ENCODE data around the gene SERPINA6. TPM values are rescaled to one million over a fixed set of nuclear protein-coding genes. Genes with fewer than 3 reads are reported as not detected.

Gene SERPINA6
- total RNA-seq, 1 experiment from 2014 or later = not detected

DNA sequence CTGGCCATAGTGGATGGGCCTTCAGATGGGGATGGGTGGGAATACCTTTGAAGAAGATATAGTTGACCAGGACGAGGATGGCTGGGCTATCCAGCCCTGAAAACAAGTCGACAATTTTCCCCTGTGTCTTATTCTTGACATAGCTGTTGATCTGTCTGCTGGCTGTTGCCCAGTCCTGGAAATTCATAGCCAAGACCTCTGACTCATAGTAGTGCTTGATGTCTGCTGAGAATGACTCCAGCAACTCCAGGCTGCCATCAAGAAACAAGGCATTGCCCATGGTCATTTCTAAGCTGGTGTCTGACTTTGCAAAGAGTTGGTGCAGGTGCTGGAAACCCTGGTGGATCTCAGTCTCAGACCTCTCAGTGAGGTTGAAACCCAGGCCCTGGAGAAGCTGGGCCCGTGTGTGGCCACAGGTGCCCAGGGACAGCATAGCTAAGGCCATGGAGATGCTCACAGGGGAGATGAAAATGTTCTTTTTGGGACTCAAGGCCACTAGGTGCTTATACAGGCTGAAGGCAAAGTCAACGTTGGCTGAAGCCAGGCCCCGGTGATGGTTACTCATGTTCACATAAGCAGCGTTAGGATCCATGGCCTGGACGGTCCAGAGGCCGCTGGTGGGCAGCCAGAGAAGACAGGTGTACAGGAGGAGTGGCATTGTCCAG, 9.0 kb downstream of the SERPINA6 start:
- Histone ChIP-seq H3K4me3 (replicated peaks in 1 of 2; ENCODE audit: low read depth in 1 of 2, low read length in 2 of 2) (no peak overlapping the region), H3K27me3 (ENCODE audit: insufficient read depth, low read length) (no peaks in the 10 kb centered on the region), H3K9me2 (ENCODE audit: insufficient read depth) (no peaks in the 10 kb centered on the region), H3K36me3 (ENCODE audit: control insufficient read depth in 1 of 2, insufficient read depth in 2 of 2, low read length in 2 of 2) (no peaks in the 10 kb centered on the region), H3K79me2 (ENCODE audit: insufficient read depth, low read length) (no peaks in the 10 kb centered on the region), H2AFZ (ENCODE audit: low read depth, low read length, poor library complexity, severe bottlenecking) (no peak overlapping the region), H3K4me2 (ENCODE audit: low read length) (no peak overlapping the region), H3K9ac (ENCODE audit: low read length) (no peak overlapping the region), H3K4me1 (ENCODE audit: control insufficient read depth in 1 of 2, insufficient read depth in 2 of 2, low read length in 2 of 2) (no peaks in the 10 kb centered on the region), H4K20me1 (ENCODE audit: insufficient read depth) (no peaks in the 10 kb centered on the region), H3K9me3 (ENCODE audit: control insufficient read depth in 1 of 2, insufficient read depth in 1 of 2, low read depth in 1 of 2, low read length in 2 of 2) (no peaks in the 10 kb centered on the region), H3K27ac (ENCODE audit: low read depth, low read length) (no peak overlapping the region)
- intact Hi-C loops (cut with micrococcal nuclease) = no loop called here
- TF ChIP-seq ELF1 (IDR thresholded peaks at IDR 0.05; ENCODE audit: borderline replicate concordance, low read depth) (no peak), YY1 (IDR thresholded peaks at IDR 0.05; ENCODE audit: extremely low read depth, insufficient replicate concordance, low read depth, low read length) (no peak), ZNF274 (IDR thresholded peaks at IDR 0.05; ENCODE audit: low read depth, low read length) (no peak), FOSL1 (IDR thresholded peaks at IDR 0.05; ENCODE audit: low read depth) (no peak), TCF7L2 (IDR thresholded peaks at IDR 0.05; ENCODE audit: borderline replicate concordance, extremely low read depth, insufficient read depth, insufficient read length) (no peak), EGR1 (IDR thresholded peaks at IDR 0.05; ENCODE audit: low read depth) (no peak), POLR2AphosphoS5 (IDR thresholded peaks at IDR 0.05; ENCODE audit: low read depth, low read length) (no peak), SP1 (IDR thresholded peaks at IDR 0.05; ENCODE audit: low read depth) (no peak), JUND (IDR thresholded peaks at IDR 0.05) (no peak), CEBPB (IDR thresholded peaks at IDR 0.05; ENCODE audit: low read depth) (no peak), EZH2 (IDR thresholded peaks at IDR 0.05) (no peak), SRF (IDR thresholded peaks at IDR 0.05; ENCODE audit: low read depth) (no peak)
- TF ChIP-seq, protein P1, sequence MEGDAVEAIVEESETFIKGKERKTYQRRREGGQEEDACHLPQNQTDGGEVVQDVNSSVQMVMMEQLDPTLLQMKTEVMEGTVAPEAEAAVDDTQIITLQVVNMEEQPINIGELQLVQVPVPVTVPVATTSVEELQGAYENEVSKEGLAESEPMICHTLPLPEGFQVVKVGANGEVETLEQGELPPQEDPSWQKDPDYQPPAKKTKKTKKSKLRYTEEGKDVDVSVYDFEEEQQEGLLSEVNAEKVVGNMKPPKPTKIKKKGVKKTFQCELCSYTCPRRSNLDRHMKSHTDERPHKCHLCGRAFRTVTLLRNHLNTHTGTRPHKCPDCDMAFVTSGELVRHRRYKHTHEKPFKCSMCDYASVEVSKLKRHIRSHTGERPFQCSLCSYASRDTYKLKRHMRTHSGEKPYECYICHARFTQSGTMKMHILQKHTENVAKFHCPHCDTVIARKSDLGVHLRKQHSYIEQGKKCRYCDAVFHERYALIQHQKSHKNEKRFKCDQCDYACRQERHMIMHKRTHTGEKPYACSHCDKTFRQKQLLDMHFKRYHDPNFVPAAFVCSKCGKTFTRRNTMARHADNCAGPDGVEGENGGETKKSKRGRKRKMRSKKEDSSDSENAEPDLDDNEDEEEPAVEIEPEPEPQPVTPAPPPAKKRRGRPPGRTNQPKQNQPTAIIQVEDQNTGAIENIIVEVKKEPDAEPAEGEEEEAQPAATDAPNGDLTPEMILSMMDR (IDR thresholded peaks at IDR 0.05 in 2 of 3, conservative IDR thresholded peaks at IDR 0.05 in 1 of 3; ENCODE audit: borderline replicate concordance in 1 of 3, insufficient read depth in 1 of 3, low read depth in 2 of 3, low read length in 2 of 3) = no peak
- TF ChIP-seq, protein P2, sequence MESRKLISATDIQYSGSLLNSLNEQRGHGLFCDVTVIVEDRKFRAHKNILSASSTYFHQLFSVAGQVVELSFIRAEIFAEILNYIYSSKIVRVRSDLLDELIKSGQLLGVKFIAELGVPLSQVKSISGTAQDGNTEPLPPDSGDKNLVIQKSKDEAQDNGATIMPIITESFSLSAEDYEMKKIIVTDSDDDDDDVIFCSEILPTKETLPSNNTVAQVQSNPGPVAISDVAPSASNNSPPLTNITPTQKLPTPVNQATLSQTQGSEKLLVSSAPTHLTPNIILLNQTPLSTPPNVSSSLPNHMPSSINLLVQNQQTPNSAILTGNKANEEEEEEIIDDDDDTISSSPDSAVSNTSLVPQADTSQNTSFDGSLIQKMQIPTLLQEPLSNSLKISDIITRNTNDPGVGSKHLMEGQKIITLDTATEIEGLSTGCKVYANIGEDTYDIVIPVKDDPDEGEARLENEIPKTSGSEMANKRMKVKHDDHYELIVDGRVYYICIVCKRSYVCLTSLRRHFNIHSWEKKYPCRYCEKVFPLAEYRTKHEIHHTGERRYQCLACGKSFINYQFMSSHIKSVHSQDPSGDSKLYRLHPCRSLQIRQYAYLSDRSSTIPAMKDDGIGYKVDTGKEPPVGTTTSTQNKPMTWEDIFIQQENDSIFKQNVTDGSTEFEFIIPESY (IDR thresholded peaks at IDR 0.05; ENCODE audit: extremely low read depth, insufficient replicate concordance, low read length) = no peak
- TF ChIP-seq, protein P3, sequence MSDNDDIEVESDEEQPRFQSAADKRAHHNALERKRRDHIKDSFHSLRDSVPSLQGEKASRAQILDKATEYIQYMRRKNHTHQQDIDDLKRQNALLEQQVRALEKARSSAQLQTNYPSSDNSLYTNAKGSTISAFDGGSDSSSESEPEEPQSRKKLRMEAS (IDR thresholded peaks at IDR 0.05) = no peak
- TF ChIP-seq, protein P4, sequence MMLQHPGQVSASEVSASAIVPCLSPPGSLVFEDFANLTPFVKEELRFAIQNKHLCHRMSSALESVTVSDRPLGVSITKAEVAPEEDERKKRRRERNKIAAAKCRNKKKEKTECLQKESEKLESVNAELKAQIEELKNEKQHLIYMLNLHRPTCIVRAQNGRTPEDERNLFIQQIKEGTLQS (IDR thresholded peaks at IDR 0.05) = no peak
- POLR2A ChIA-PET = no interaction called here
- CTCF ChIA-PET = no interaction called here
- ATAC-seq = no peak
- RAD21 ChIA-PET (ENCODE audit: low non-redundant PET in 1 of 2, low total read pairs in 2 of 2, uncharacterized antibody in 2 of 2, unreplicated experiment in 2 of 2) = no interaction called here
- BruUV-seq (replicated peaks) = no TSS peak
- no peak for DNase-seq (ENCODE audit: low read depth, low spot score)

Data from HCT116 (cell line).